ENCODE results near the gene SNTG2.

Gene SNTG2

GRCh38 chr2:953975-954686 is 3.5 kb downstream of the SNTG2 start:
- DNase-seq (ENCODE audit: low spot score) = no peak

GRCh38 chr2:954687-955000 is 4.0 kb downstream of the SNTG2 start:
- DNase-seq (ENCODE audit: low spot score) = no peak

GRCh38 chr2:955829-956731 is 5.4 kb downstream of the SNTG2 start:
- no peak for DNase-seq (ENCODE audit: low spot score)

GRCh38 chr2:959457-959856 is 8.8 kb downstream of the SNTG2 start:
- DNase-seq (ENCODE audit: low spot score) = no peak

- no peak for DNase-seq (ENCODE audit: low spot score)
These were observed 9.6 kb downstream of the SNTG2 start for GRCh38 chr2:960061-960736.

- no peak for DNase-seq (ENCODE audit: low spot score)
These were observed 11.1 kb downstream of the SNTG2 start for GRCh38 chr2:961786-962185.

GRCh38 chr2:963876-964275 is 13.2 kb downstream of the SNTG2 start:
- DNase-seq (ENCODE audit: low spot score) = no peak

GRCh38 chr2:964562-964961 is 13.9 kb downstream of the SNTG2 start:
- DNase-seq (ENCODE audit: low spot score) = no peak

- DNase-seq (ENCODE audit: low spot score) = no peak
These were observed 15.0 kb downstream of the SNTG2 start for GRCh38 chr2:965640-966147.

- DNase-seq (ENCODE audit: low spot score) = no peak
These were observed 22.5 kb downstream of the SNTG2 start for GRCh38 chr2:973129-973528.

GRCh38 chr2:974054-974453 is 23.4 kb downstream of the SNTG2 start:
- no peak for DNase-seq (ENCODE audit: low spot score)

GRCh38 chr2:974502-974901 is 23.9 kb downstream of the SNTG2 start:
- no peak for DNase-seq (ENCODE audit: low spot score)

- no peak for DNase-seq (ENCODE audit: low spot score)
These were observed 24.4 kb downstream of the SNTG2 start for GRCh38 chr2:975095-975494.

GRCh38 chr2:979069-979928 is 28.6 kb downstream of the SNTG2 start:
- no peak for DNase-seq (ENCODE audit: low spot score)

GRCh38 chr2:980176-980575 is 29.5 kb downstream of the SNTG2 start:
- DNase-seq (ENCODE audit: low spot score) = no peak

GRCh38 chr2:981258-981657 is 30.6 kb downstream of the SNTG2 start:
- DNase-seq (ENCODE audit: low spot score) = no peak

GRCh38 chr2:981759-982158 is 31.1 kb downstream of the SNTG2 start:
- DNase-seq (ENCODE audit: low spot score) = no peak

GRCh38 chr2:985317-985898 is 34.8 kb downstream of the SNTG2 start:
- no peak for DNase-seq (ENCODE audit: low spot score)

- DNase-seq (ENCODE audit: low spot score) = no peak
These were observed 37.1 kb downstream of the SNTG2 start for GRCh38 chr2:987789-988188.

GRCh38 chr2:989781-990467 is 39.3 kb downstream of the SNTG2 start:
- DNase-seq (ENCODE audit: low spot score) = no peak

- DNase-seq (ENCODE audit: low spot score) = no peak
These were observed 40.3 kb downstream of the SNTG2 start for GRCh38 chr2:990970-991369.

Measured in hematopoietic multipotent progenitor cell treated with erythropoietin and hydrocortisone succinate and interleukin-3 and kit ligand, for 15 days (in vitro differentiated cells).